ENCODE results near the gene CCDC141.

DNA sequence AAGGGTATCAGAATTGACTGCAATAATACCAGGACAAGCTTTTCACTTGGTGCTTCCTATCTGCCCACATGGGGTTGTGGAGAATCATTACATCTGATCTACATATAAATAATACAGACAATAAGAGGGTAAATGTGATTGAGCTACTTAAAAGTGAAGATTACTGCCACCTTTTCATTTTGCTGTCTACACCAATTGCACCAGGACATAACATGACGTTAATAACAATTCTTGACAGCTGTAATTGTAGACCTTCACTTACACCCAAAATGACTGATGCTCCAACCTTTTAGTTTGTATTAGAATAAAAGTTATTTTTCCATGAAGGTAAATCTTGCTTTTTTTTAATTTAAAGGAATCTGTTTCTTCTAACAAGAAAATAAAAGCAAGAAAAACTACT, 206.2 kb downstream of the CCDC141 start:
- TF ChIP-seq, protein P1, sequence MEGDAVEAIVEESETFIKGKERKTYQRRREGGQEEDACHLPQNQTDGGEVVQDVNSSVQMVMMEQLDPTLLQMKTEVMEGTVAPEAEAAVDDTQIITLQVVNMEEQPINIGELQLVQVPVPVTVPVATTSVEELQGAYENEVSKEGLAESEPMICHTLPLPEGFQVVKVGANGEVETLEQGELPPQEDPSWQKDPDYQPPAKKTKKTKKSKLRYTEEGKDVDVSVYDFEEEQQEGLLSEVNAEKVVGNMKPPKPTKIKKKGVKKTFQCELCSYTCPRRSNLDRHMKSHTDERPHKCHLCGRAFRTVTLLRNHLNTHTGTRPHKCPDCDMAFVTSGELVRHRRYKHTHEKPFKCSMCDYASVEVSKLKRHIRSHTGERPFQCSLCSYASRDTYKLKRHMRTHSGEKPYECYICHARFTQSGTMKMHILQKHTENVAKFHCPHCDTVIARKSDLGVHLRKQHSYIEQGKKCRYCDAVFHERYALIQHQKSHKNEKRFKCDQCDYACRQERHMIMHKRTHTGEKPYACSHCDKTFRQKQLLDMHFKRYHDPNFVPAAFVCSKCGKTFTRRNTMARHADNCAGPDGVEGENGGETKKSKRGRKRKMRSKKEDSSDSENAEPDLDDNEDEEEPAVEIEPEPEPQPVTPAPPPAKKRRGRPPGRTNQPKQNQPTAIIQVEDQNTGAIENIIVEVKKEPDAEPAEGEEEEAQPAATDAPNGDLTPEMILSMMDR (IDR thresholded peaks at IDR 0.05): no peak
- no peak for TF ChIP-seq POLR2AphosphoS5 (IDR thresholded peaks at IDR 0.05)
- TF ChIP-seq EP300 (IDR thresholded peaks at IDR 0.05): no peak
